Bone marrow (tissue), 2 donors: ENCODE results near the gene EGFL7.
A peak's percentile ranks its signal among the peaks of the same experiment; 100 is the strongest.

Experiments used
- DNase-seq, 2 donors: peaks; one replicate each; lab custom pipeline; 2025; lab: John Stamatoyannopoulos, UW

The EGFL7 gene

GRCh38 chr9:136672431-136673087, 9.8 kb downstream of the EGFL7 start:
- no peak for DNase-seq

- DNase-seq: no peak
Observed at GRCh38 chr9:136673088-136673974, 10.6 kb downstream of the EGFL7 start.

- DNase-seq: no peak
Observed at GRCh38 chr9:136673975-136674785, 11.5 kb downstream of the EGFL7 start.

- no peak for DNase-seq
Observed at GRCh38 chr9:136674786-136675349, 12.2 kb downstream of the EGFL7 start.

GRCh38 chr9:136675477-136676296, 13.0 kb downstream of the EGFL7 start:
- no peak for DNase-seq

- no peak for DNase-seq
Observed at GRCh38 chr9:136676297-136676794, 13.6 kb downstream of the EGFL7 start.

GRCh38 chr9:136676920-136677686, 14.4 kb downstream of the EGFL7 start:
- no peak for DNase-seq

- no peak for DNase-seq
Observed at GRCh38 chr9:136678034-136678433, 15.3 kb downstream of the EGFL7 start.

GRCh38 chr9:136678624-136679023, 15.9 kb downstream of the EGFL7 start:
- DNase-seq: no peak

- DNase-seq: peak; percentile 26 to 89
Observed at GRCh38 chr9:136679431-136679941, 16.8 kb downstream of the EGFL7 start.

GRCh38 chr9:136681029-136681428, 18.3 kb downstream of the EGFL7 start:
- no peak for DNase-seq

- no peak for DNase-seq
Observed at GRCh38 chr9:136681945-136682699, 19.4 kb downstream of the EGFL7 start.

- no peak for DNase-seq
Observed at GRCh38 chr9:136682710-136683109, 20.0 kb downstream of the EGFL7 start.

GRCh38 chr9:136683173-136683745, 20.5 kb downstream of the EGFL7 start:
- no peak for DNase-seq

- DNase-seq: no peak
Observed at GRCh38 chr9:136683755-136684154, 21.0 kb downstream of the EGFL7 start.

- DNase-seq: no peak
Observed at GRCh38 chr9:136684339-136684738, 21.6 kb downstream of the EGFL7 start.

- DNase-seq: no peak
Observed at GRCh38 chr9:136684799-136685198, 22.1 kb downstream of the EGFL7 start.

- no peak for DNase-seq
Observed at GRCh38 chr9:136685216-136685615, 22.5 kb downstream of the EGFL7 start.
